Gastroesophageal sphincter (tissue), 4 donors: ENCODE data around the gene INPP5A. TPM values are rescaled to one million over a fixed set of nuclear protein-coding genes. Genes with fewer than 3 reads are reported as not detected.

ENCODE experiments used
- ATAC-seq: fragments of 150-250 bp; one replicate; pipeline ENCODE4 v1.9.1; 2016; ENCODE audit warnings: mild to moderate bottlenecking, moderate library complexity
- H3K27ac ChIP-seq, 4 donors: fragments of 200-600 bp; sonication (generic) in 3 of 4; 1 replicate in 3 of 4; 2 replicates in 1 of 4; pipeline ENCODE4 v1.5.1; 2016 to 2019
- H3K27me3 ChIP-seq: fragments of 200-600 bp; sonication (generic); one replicate; pipeline ENCODE4 v1.5.1; 2019
- H3K36me3 ChIP-seq, 2 donors: fragments of 200-600 bp; sonication (generic); one replicate each; pipeline ENCODE4 v1.5.1; 2019; ENCODE audit warnings: control low read depth in 1 of 2
- H3K4me1 ChIP-seq, 3 donors: fragments of 200-600 bp; sonication (generic); 1 replicate in 2 of 3; 2 replicates in 1 of 3; pipeline ENCODE4 v1.5.1; 2016 to 2019; ENCODE audit warnings: control low read depth in 2 of 3
- H3K4me3 ChIP-seq, 2 donors: fragments of 200-600 bp; sonication (generic); one replicate each; pipeline ENCODE4 v1.5.1; 2019; ENCODE audit warnings: mild to moderate bottlenecking in 1 of 2, moderate library complexity in 1 of 2
- H3K9me3 ChIP-seq, 3 donors: fragments of 200-600 bp; sonication (generic); one replicate each; pipeline ENCODE4 v1.5.1; 2017 to 2019; ENCODE audit warnings: control low read depth in 2 of 3
- CTCF ChIP-seq, 4 experiments: fragments of 200-600 bp in 2 of 4; fragments of 450-650 bp in 2 of 4; sonication (generic) in 1 of 4; IDR thresholded peaks; one replicate each; pipeline ENCODE4 v1.5.1; 2017 to 2019; ENCODE audit warnings: antibody characterized with exemption in 4 of 4, mild to moderate bottlenecking in 2 of 4, moderate library complexity in 2 of 4
- EP300 ChIP-seq: sonication (generic); formaldehyde crosslinking; IDR thresholded peaks from one replicate; pipeline ENCODE4 v1.6.1; 2017; ENCODE audit warnings: antibody characterized with exemption, mild to moderate bottlenecking
- POLR2A ChIP-seq, 2 donors: fragments of 450-650 bp; IDR thresholded peaks; one replicate each; pipeline ENCODE4 v1.6.1; 2017; ENCODE audit warnings: antibody characterized with exemption in 2 of 2, mild to moderate bottlenecking in 2 of 2, moderate library complexity in 1 of 2
- POLR2AphosphoS5 ChIP-seq: sonication (generic); formaldehyde crosslinking; IDR thresholded peaks from one replicate; pipeline ENCODE4 v1.6.1; 2017; ENCODE audit warnings: antibody characterized with exemption
- WGBS, 2 donors: methylation state at CpG; one replicate each; pipeline ENCODE4 v1.1.5; 2018; ENCODE audit warnings: low coverage in 1 of 2; 5-methylcytosine and 5-hydroxymethylcytosine counted together
- total RNA-seq, 4 donors: library from RNA; depleted of rRNA; stranded (reverse); fragments of >200 nt; gene quantifications; one replicate each; pipeline ENCODE4 v1.1.0, GENCODE V29; 2016

Gene INPP5A
- total RNA-seq, 4 donors from 2014 or later: 111 to 288 (median 215) TPM

GRCh38 chr10:132608511-132609195 is 71.1 kb downstream of the INPP5A start:
- ATAC-seq: no peak
- H3K36me3 ChIP-seq: peaks cover 0 to 8% of the 10 kb centered on the region in 2 donors
- 80% methylated on average over 1 of the region's 18 CpGs; no CpG with 5 or more reads in 1 of the 2 donors for WGBS, 2 donors
- H3K27ac ChIP-seq: peak overlapping the region in 2 of 4 donors; percentile 71 to 77
- no peaks in the 10 kb centered on the region for H3K27me3 ChIP-seq
- no peaks in the 10 kb centered on the region for H3K9me3 ChIP-seq
- H3K4me1 ChIP-seq: peaks cover 7 to 100% (median 37%) of the 10 kb centered on the region in 3 donors
- TF ChIP-seq EP300: no peak
- no peak for TF ChIP-seq POLR2AphosphoS5
- no peak for TF ChIP-seq POLR2A (IDR thresholded peaks at IDR 0.05)
- H3K4me3 ChIP-seq: peak overlapping the region in 1 of 2 donors; percentile 19

GRCh38 chr10:132609211-132609610 is 71.6 kb downstream of the INPP5A start:
- H3K27me3 ChIP-seq: no peaks in the 10 kb centered on the region
- peaks cover 1 to 98% (median 33%) of the 10 kb centered on the region in 3 donors for H3K4me1 ChIP-seq
- H3K4me3 ChIP-seq: no peak overlapping the region
- no peak for TF ChIP-seq POLR2A (IDR thresholded peaks at IDR 0.05)
- no peaks in the 10 kb centered on the region for H3K9me3 ChIP-seq
- H3K36me3 ChIP-seq: peaks cover 0 to 8% of the 10 kb centered on the region in 2 donors
- WGBS, 2 donors: 92 to 93% methylated on average over 6 to 10 of the region's 14 CpGs
- H3K27ac ChIP-seq: no peak overlapping the region
- no peak for ATAC-seq

- WGBS, 2 donors: 72% methylated on average over 4 of the region's 20 CpGs; no CpG with 5 or more reads in 1 of the 2 donors
Measured at GRCh38 chr10:132610071-132610701, 72.6 kb downstream of the INPP5A start.

GRCh38 chr10:132611026-132611910 is 73.7 kb downstream of the INPP5A start:
- no peak overlapping the region for H3K4me3 ChIP-seq
- peaks cover 0 to 21% of the 10 kb centered on the region in 2 donors for H3K36me3 ChIP-seq
- peak overlapping the region in 3 of 4 donors; percentile 34 to 63 (median 61) for H3K27ac ChIP-seq
- no peaks in the 10 kb centered on the region for H3K27me3 ChIP-seq
- TF ChIP-seq EP300: no peak
- no peak for TF ChIP-seq CTCF (IDR thresholded peaks at IDR 0.05)
- no peak for TF ChIP-seq POLR2AphosphoS5
- no peak for TF ChIP-seq POLR2A (IDR thresholded peaks at IDR 0.05)
- no peaks in the 10 kb centered on the region for H3K9me3 ChIP-seq
- WGBS, 2 donors: 84 to 91% methylated on average over 4 of the region's 5 CpGs
- peaks cover 0 to 97% (median 22%) of the 10 kb centered on the region in 3 donors for H3K4me1 ChIP-seq
- ATAC-seq: no peak

More at GRCh38 chr10:132610071-132610701, 72.6 kb downstream of the INPP5A start:
- H3K9me3 ChIP-seq: no peaks in the 10 kb centered on the region
- ATAC-seq: no peak
- no peaks in the 10 kb centered on the region for H3K27me3 ChIP-seq
- peaks cover 0 to 17% of the 10 kb centered on the region in 2 donors for H3K36me3 ChIP-seq
- H3K27ac ChIP-seq: no peak overlapping the region
- no peak for TF ChIP-seq CTCF (IDR thresholded peaks at IDR 0.05)
- no peak for TF ChIP-seq EP300
- no peak for TF ChIP-seq POLR2AphosphoS5
- no peak for TF ChIP-seq POLR2A (IDR thresholded peaks at IDR 0.05)
- no peak overlapping the region for H3K4me3 ChIP-seq
- H3K4me1 ChIP-seq: peaks cover 0 to 97% (median 33%) of the 10 kb centered on the region in 3 donors

- H3K27ac ChIP-seq: peak overlapping the region in 3 of 4 donors; percentile 34 to 63 (median 61)
- H3K4me1 ChIP-seq: peaks cover 0 to 97% (median 15%) of the 10 kb centered on the region in 3 donors
Measured at GRCh38 chr10:132611986-132612385, 74.4 kb downstream of the INPP5A start.

More at GRCh38 chr10:132611986-132612385, 74.4 kb downstream of the INPP5A start:
- H3K27me3 ChIP-seq: no peaks in the 10 kb centered on the region
- no peak for ATAC-seq
- TF ChIP-seq POLR2AphosphoS5 (no peak), POLR2A (IDR thresholded peaks at IDR 0.05) (no peak), CTCF (IDR thresholded peaks at IDR 0.05) (no peak), EP300 (no peak)
- peaks cover 0 to 21% of the 10 kb centered on the region in 2 donors for H3K36me3 ChIP-seq
- H3K4me3 ChIP-seq: no peak overlapping the region
- no peaks in the 10 kb centered on the region for H3K9me3 ChIP-seq
- 59 to 65% methylated on average over 3 of the region's 3 CpGs for WGBS, 2 donors
